Loucy (cell line): ENCODE measurements around the gene DDIT4.

Source experiments
- H2AFZ ChIP-seq: fragments of 200-600 bp; sonication (generic); 2 replicates; pipeline ENCODE4 v1.6.0; 2016; ENCODE audit warnings: antibody characterized with exemption, mild to moderate bottlenecking, low read length, moderate library complexity
- H3F3A ChIP-seq: fragments of 200-600 bp; 2 replicates; pipeline ENCODE4 v1.6.0; 2016; ENCODE audit warnings: antibody characterized with exemption, low read depth, mild to moderate bottlenecking
- H3K27me3 ChIP-seq: fragments of 200-600 bp; sonication (generic); 2 replicates; pipeline ENCODE4 v1.6.1; 2014; ENCODE audit warnings: low read length, mild to moderate bottlenecking; ENCODE audit not compliant: insufficient read depth, poor library complexity, severe bottlenecking
- H3K36me3 ChIP-seq: fragments of 200-600 bp; sonication (generic); 2 replicates; pipeline ENCODE4 v1.6.1; 2016; ENCODE audit warnings: low read length; ENCODE audit not compliant: insufficient read depth
- H3K4me1 ChIP-seq: fragments of 200-600 bp; sonication (generic); 2 replicates; pipeline ENCODE4 v1.5.1; 2014; ENCODE audit warnings: low read length, mild to moderate bottlenecking; ENCODE audit not compliant: insufficient read depth, poor library complexity, severe bottlenecking
- H3K4me2 ChIP-seq: fragments of 200-600 bp; sonication (generic); 2 replicates; pipeline ENCODE4 v1.6.0; 2014; ENCODE audit warnings: antibody characterized with exemption, low read length, low read depth, mild to moderate bottlenecking; ENCODE audit not compliant: poor library complexity, severe bottlenecking
- H3K4me3 ChIP-seq: fragments of 200-600 bp; sonication (generic); 2 replicates; pipeline ENCODE4 v1.5.1; 2014; ENCODE audit warnings: low read length, mild to moderate bottlenecking, mixed read lengths; ENCODE audit not compliant: poor library complexity, severe bottlenecking
- H3K79me2 ChIP-seq: fragments of 200-600 bp; sonication (generic); 2 replicates; pipeline ENCODE4 v1.6.1; 2014; ENCODE audit warnings: low read length; ENCODE audit not compliant: insufficient read depth
- H3K9ac ChIP-seq: fragments of 200-600 bp; sonication (generic); 2 replicates; pipeline ENCODE4 v1.6.0; 2014; ENCODE audit warnings: mild to moderate bottlenecking, low read depth, low read length, moderate library complexity; ENCODE audit not compliant: poor library complexity, severe bottlenecking
- H3K9me2 ChIP-seq: fragments of 200-600 bp; sonication (generic); replicated peaks from 2 replicates; pipeline ENCODE4 v1.6.1; 2016; ENCODE audit warnings: low read depth, low read length, mixed read lengths
- H3K9me3 ChIP-seq: fragments of 200-600 bp; sonication (generic); 2 replicates; pipeline ENCODE4 v1.6.1; 2014; ENCODE audit warnings: mild to moderate bottlenecking, antibody characterized with exemption, low read length, low read depth; ENCODE audit not compliant: insufficient read depth
- H4K20me1 ChIP-seq: fragments of 200-600 bp; sonication (generic); 2 replicates; pipeline ENCODE4 v1.6.0; 2014; ENCODE audit warnings: antibody characterized with exemption, low read length, mild to moderate bottlenecking; ENCODE audit not compliant: insufficient read depth, poor library complexity, severe bottlenecking
- CTCF ChIP-seq: fragments of 200-600 bp; sonication (generic); conservative IDR thresholded peaks from 2 replicates; pipeline ENCODE4 v1.5.1; 2014; ENCODE audit warnings: mild to moderate bottlenecking, antibody characterized with exemption, low read length
- EZH2phosphoT487 ChIP-seq: fragments of 200-600 bp; IDR thresholded peaks from 2 replicates; pipeline ENCODE4 v1.6.1; 2018; ENCODE audit warnings: antibody characterized with exemption, mild to moderate bottlenecking, moderate library complexity, borderline replicate concordance

DDIT4 gene

GRCh38 chr10:72233621-72234020 lies 40.1 kb upstream of the DDIT4 start:
- Histone ChIP-seq H3K4me2 (no peak overlapping the region), H4K20me1 (no peaks in the 10 kb centered on the region), H2AFZ (no peak overlapping the region), H3K9ac (no peak overlapping the region), H3K4me3 (no peak overlapping the region), H3K9me2 (no peaks in the 10 kb centered on the region), H3K79me2 (peaks cover 14% of the 10 kb centered on the region; the same call in 1 of the 2 replicates), H3K4me1 (no peaks in the 10 kb centered on the region), H3K27me3 (no peaks in the 10 kb centered on the region), H3K36me3 (peaks cover 32% of the 10 kb centered on the region), H3F3A (no peaks in the 10 kb centered on the region), H3K9me3 (no peaks in the 10 kb centered on the region)
- TF ChIP-seq CTCF (no peak), EZH2phosphoT487 (no peak)

GRCh38 chr10:72234560-72235095 lies 39.1 kb upstream of the DDIT4 start:
- Histone ChIP-seq H3K4me3 (no peak overlapping the region), H3K4me2 (no peak overlapping the region), H4K20me1 (no peaks in the 10 kb centered on the region), H3K9ac (no peak overlapping the region), H3K9me3 (no peaks in the 10 kb centered on the region), H3K4me1 (peaks cover 2% of the 10 kb centered on the region), H2AFZ (no peak overlapping the region), H3K79me2 (peaks cover 7% of the 10 kb centered on the region; the same call in 1 of the 2 replicates), H3K9me2 (no peaks in the 10 kb centered on the region), H3F3A (no peaks in the 10 kb centered on the region), H3K36me3 (peaks cover 32% of the 10 kb centered on the region), H3K27me3 (no peaks in the 10 kb centered on the region)
- no peak for TF ChIP-seq EZH2phosphoT487
- TF ChIP-seq CTCF: no peak

- Histone ChIP-seq H3K9me3 (no peaks in the 10 kb centered on the region), H3K27me3 (no peaks in the 10 kb centered on the region)
Observed at GRCh38 chr10:72235544-72236279, 38.0 kb upstream of the DDIT4 start.

More at GRCh38 chr10:72235544-72236279, 38.0 kb upstream of the DDIT4 start:
- no peak overlapping the region for H3K4me3 ChIP-seq
- H3K79me2 ChIP-seq: peaks cover under 1% of the 10 kb centered on the region; the same call in 1 of the 2 replicates
- H3K4me1 ChIP-seq: peaks cover 3% of the 10 kb centered on the region
- no peak overlapping the region for H3K9ac ChIP-seq
- peaks cover 32% of the 10 kb centered on the region for H3K36me3 ChIP-seq
- no peaks in the 10 kb centered on the region for H3F3A ChIP-seq
- TF ChIP-seq CTCF (no peak), EZH2phosphoT487 (no peak)
- H3K9me2 ChIP-seq: no peaks in the 10 kb centered on the region
- H3K4me2 ChIP-seq: no peak overlapping the region
- no peak overlapping the region for H2AFZ ChIP-seq
- no peaks in the 10 kb centered on the region for H4K20me1 ChIP-seq
